Tibial artery (tissue), 4 donors: ENCODE results near the gene GATAD2A.

Experiments
- DNase-seq, 2 donors: peaks; one replicate each; pipeline ENCODE4 v3.0.0-alpha.2; 2019
- H3K27ac ChIP-seq, 2 donors: fragments of 200-600 bp; sonication (generic) in 1 of 2; 1 replicate in 1 of 2; 2 replicates in 1 of 2; pipeline ENCODE4 v1.5.1; 2018 to 2019; ENCODE audit warnings: mild to moderate bottlenecking in 1 of 2
- H3K27me3 ChIP-seq, 2 donors: fragments of 200-600 bp; sonication (generic) in 1 of 2; one replicate each; pipeline versions ENCODE4 v1.5.1 to v1.6.0; 2016 to 2019
- H3K36me3 ChIP-seq, 3 donors: fragments of 200-600 bp; sonication (generic) in 2 of 3; one replicate each; pipeline ENCODE4 v1.5.1; 2016 to 2019; ENCODE audit warnings: mild to moderate bottlenecking in 2 of 3
- H3K4me1 ChIP-seq, 4 donors: fragments of 200-600 bp; sonication (generic) in 2 of 4; 1 replicate in 3 of 4; 2 replicates in 1 of 4; pipeline ENCODE4 v1.5.1; 2016 to 2019
- H3K4me3 ChIP-seq, 2 donors: fragments of 200-600 bp; sonication (generic) in 1 of 2; 1 replicate in 1 of 2; 2 replicates in 1 of 2; pipeline ENCODE4 v1.5.1; 2018 to 2019; ENCODE audit warnings: mild to moderate bottlenecking in 2 of 2
- H3K9me3 ChIP-seq, 3 donors: fragments of 200-600 bp; sonication (generic) in 1 of 3; one replicate each; pipeline ENCODE4 v1.5.1; 2016 to 2019
- CTCF ChIP-seq, 2 experiments: fragments of 200-600 bp in 1 of 2; fragments of 450-650 bp in 1 of 2; IDR thresholded peaks; one replicate each; pipeline ENCODE4 v1.5.1; 2017 to 2019; ENCODE audit warnings: antibody characterized with exemption in 2 of 2, mild to moderate bottlenecking in 1 of 2, moderate library complexity in 1 of 2
- intact Hi-C: fragments of 100-400 bp; cut with DNase I; formaldehyde crosslinking; loops from one replicate; pipeline ENCODE4 v1.15.0; 2023; ENCODE audit warnings: low total_unique reads

The GATAD2A gene

GRCh38 chr19:19446655-19447437, 41.4 kb downstream of the GATAD2A start:
- intact Hi-C loops: no loop called here
- H3K27ac ChIP-seq: no peak overlapping the region
- no peaks in the 10 kb centered on the region for H3K27me3 ChIP-seq
- no peak for DNase-seq
- no peak for TF ChIP-seq CTCF (IDR thresholded peaks at IDR 0.05)
- no peaks in the 10 kb centered on the region for H3K9me3 ChIP-seq
- no peaks in the 10 kb centered on the region for H3K36me3 ChIP-seq
- H3K4me1 ChIP-seq: peaks cover 0 to 31% (median 17%) of the 10 kb centered on the region in 4 donors
- H3K4me3 ChIP-seq: no peak overlapping the region

GRCh38 chr19:19447536-19448237, 42.2 kb downstream of the GATAD2A start:
- Histone ChIP-seq H3K9me3 (no peaks in the 10 kb centered on the region), H3K4me3 (no peak overlapping the region), H3K27ac (no peak overlapping the region), H3K4me1 (peaks cover 0 to 39% (median 17%) of the 10 kb centered on the region in 4 donors), H3K36me3 (no peaks in the 10 kb centered on the region), H3K27me3 (no peaks in the 10 kb centered on the region)
- DNase-seq: no peak
- TF ChIP-seq CTCF (IDR thresholded peaks at IDR 0.05): no peak
- intact Hi-C loops: no loop called here

GRCh38 chr19:19448238-19448544, 42.7 kb downstream of the GATAD2A start:
- no peak overlapping the region for H3K27ac ChIP-seq

GRCh38 chr19:19451429-19452242, 46.2 kb downstream of the GATAD2A start:
- DNase-seq: no peak
- Histone ChIP-seq H3K9me3 (no peaks in the 10 kb centered on the region), H3K27me3 (no peaks in the 10 kb centered on the region), H3K27ac (no peak overlapping the region), H3K4me3 (no peak overlapping the region), H3K4me1 (peaks cover 0 to 33% (median 12%) of the 10 kb centered on the region in 4 donors), H3K36me3 (no peaks in the 10 kb centered on the region)
- intact Hi-C loops: no loop called here
- TF ChIP-seq CTCF (IDR thresholded peaks at IDR 0.05): no peak

More at GRCh38 chr19:19448238-19448544, 42.7 kb downstream of the GATAD2A start:
- peaks cover 0 to 39% (median 17%) of the 10 kb centered on the region in 4 donors for H3K4me1 ChIP-seq
- no peak for DNase-seq
- no peak overlapping the region for H3K4me3 ChIP-seq
- intact Hi-C loops: no loop called here
- H3K9me3 ChIP-seq: no peaks in the 10 kb centered on the region
- TF ChIP-seq CTCF (IDR thresholded peaks at IDR 0.05): no peak
- H3K36me3 ChIP-seq: no peaks in the 10 kb centered on the region
- H3K27me3 ChIP-seq: no peaks in the 10 kb centered on the region

GRCh38 chr19:19452243-19453124, 47.0 kb downstream of the GATAD2A start:
- peaks cover 0 to 25% (median 8%) of the 10 kb centered on the region in 4 donors for H3K4me1 ChIP-seq
- no peak overlapping the region for H3K27ac ChIP-seq
- H3K4me3 ChIP-seq: no peak overlapping the region
- H3K9me3 ChIP-seq: no peaks in the 10 kb centered on the region
- no peaks in the 10 kb centered on the region for H3K27me3 ChIP-seq
- H3K36me3 ChIP-seq: peaks cover 0 to 5% (median 0%) of the 10 kb centered on the region in 3 donors
- no peak for DNase-seq
- intact Hi-C loops: no loop called here
- no peak for TF ChIP-seq CTCF (IDR thresholded peaks at IDR 0.05)
